ENCODE measurements around the gene LPAR6. TPM values are rescaled to one million over a fixed set of nuclear protein-coding genes. Genes with fewer than 3 reads are reported as not detected.

LPAR6 gene
- total and polyA plus RNA-seq, 2 of the 4 experiments (the other 2 are of a cell fraction), result 1.4 to 2.0 TPM

Small RNA genes within 50 kb of the gene (microRNA-seq; reads per million reads assigned to microRNA genes)
- gene RF00017 (ENCODE audit: insufficient read depth, insufficient read length), result not detected

Small RNA genes within 50 kb of the gene (small RNA-seq; reads per million reads assigned to genes)
- 0 reads per million in 5 experiments for gene RF00017

Other genes with a start within 250 kb of the LPAR6 start
- 51.1 and 76.9 TPM in 2 replicates for gene ITM2B, start 179.9 kb downstream of the LPAR6 start, total RNA-seq (2012; rRNA removed)
- gene ITM2B, start 179.9 kb downstream of the LPAR6 start, polyA plus RNA-seq (2012; rRNA removed), result 127 and 158 TPM in 2 replicates
- 15.4 and 23.1 TPM in 2 replicates for gene RB1, start 109.4 kb downstream of the LPAR6 start, total RNA-seq (2012; rRNA removed)
- 8.4 and 11.4 TPM in 2 replicates for gene RB1, start 109.4 kb downstream of the LPAR6 start, polyA plus RNA-seq (2012; rRNA removed)
- 5.2 and 5.3 TPM in 2 replicates for gene RCBTB2, start 120.0 kb upstream of the LPAR6 start, total RNA-seq (2012; rRNA removed)
- 3.0 and 4.0 TPM in 2 replicates for gene RCBTB2, start 120.0 kb upstream of the LPAR6 start, polyA plus RNA-seq (2012; rRNA removed)
- not detected in 2 replicates for gene CYSLTR2, start 240.8 kb upstream of the LPAR6 start, total RNA-seq (2012; rRNA removed)
- not detected in 2 replicates for gene CYSLTR2, start 240.8 kb upstream of the LPAR6 start, polyA plus RNA-seq (2012; rRNA removed)

Measured in IMR-90 (cell line).